HEK293T (cell line): ENCODE data around the gene GATAD2A.

Source experiments
- CTCF ChIA-PET: fragments of 350-600 bp; formaldehyde crosslinking; extraction: SDS; loops from one replicate; lab custom pipeline; 2021; ENCODE audit warnings: antibody characterized with exemption, inconsistent platforms; lab: Yijun Ruan, JAX
- POLR2A ChIA-PET: fragments of 350-600 bp; formaldehyde crosslinking; extraction: SDS; loops from one replicate; lab custom pipeline; 2020; ENCODE audit warnings: antibody characterized with exemption, inconsistent platforms; lab: Yijun Ruan, JAX
- DNase-seq: peaks from one replicate; pipeline ENCODE4 v3.0.0; 2012; ENCODE audit warnings: mixed read lengths; ENCODE audit errors: extremely low spot score
- ARNT ChIP-seq: fragments of 450-650 bp; IDR thresholded peaks from 2 replicates; pipeline ENCODE4 v1.6.1; 2017; ENCODE audit warnings: mild to moderate bottlenecking
- BHLHE40 ChIP-seq: fragments of 450-650 bp; IDR thresholded peaks from 2 replicates; pipeline ENCODE4 v1.6.1; 2016; ENCODE audit warnings: mild to moderate bottlenecking, moderate library complexity, borderline replicate concordance
- CTBP1 ChIP-seq: fragments of 450-650 bp; IDR thresholded peaks from 2 replicates; pipeline ENCODE4 v1.6.1; 2016; ENCODE audit warnings: borderline replicate concordance
- ELF4 ChIP-seq: fragments of 450-650 bp; IDR thresholded peaks from 2 replicates; pipeline ENCODE4 v1.6.1; 2017; ENCODE audit warnings: antibody characterized with exemption
- FOXA1 ChIP-seq: fragments of 450-650 bp; IDR thresholded peaks from 2 replicates; pipeline ENCODE4 v1.6.1; 2016; ENCODE audit warnings: mild to moderate bottlenecking
- FOXK2 ChIP-seq: fragments of 450-650 bp; IDR thresholded peaks from 2 replicates; pipeline ENCODE4 v1.6.1; 2016; ENCODE audit warnings: mild to moderate bottlenecking
- FOXM1 ChIP-seq: fragments of 450-650 bp; IDR thresholded peaks from 2 replicates; pipeline ENCODE4 v1.6.1; 2017; ENCODE audit warnings: mild to moderate bottlenecking, borderline replicate concordance
- HDGF ChIP-seq: fragments of 450-650 bp; IDR thresholded peaks from 2 replicates; pipeline ENCODE4 v1.6.1; 2017; ENCODE audit warnings: antibody characterized with exemption, borderline replicate concordance
- L3MBTL2 ChIP-seq: fragments of 450-650 bp; conservative IDR thresholded peaks from 2 replicates; pipeline ENCODE4 v1.6.1; 2016; ENCODE audit warnings: mild to moderate bottlenecking
- LEF1 ChIP-seq: fragments of 450-650 bp; IDR thresholded peaks from 2 replicates; pipeline ENCODE4 v1.6.1; 2017; ENCODE audit warnings: mild to moderate bottlenecking, borderline replicate concordance
- NFRKB ChIP-seq: fragments of 450-650 bp; IDR thresholded peaks from 2 replicates; pipeline ENCODE4 v1.6.1; 2016; ENCODE audit warnings: mild to moderate bottlenecking, moderate library complexity
- SP1 ChIP-seq: fragments of 450-650 bp; IDR thresholded peaks from 2 replicates; pipeline ENCODE4 v1.6.1; 2017
- SUZ12 ChIP-seq: fragments of 450-650 bp; IDR thresholded peaks from 2 replicates; pipeline ENCODE4 v1.6.1; 2016; ENCODE audit warnings: mild to moderate bottlenecking
- TARDBP ChIP-seq: fragments of 450-650 bp; IDR thresholded peaks from 2 replicates; pipeline ENCODE4 v1.6.1; 2016
- ZNF384 ChIP-seq: fragments of 450-650 bp; IDR thresholded peaks from 2 replicates; pipeline ENCODE4 v1.6.1; 2016
- TF ChIP-seq, protein P1 (sequence below): fragments of 450-650 bp; IDR thresholded peaks from 2 replicates; pipeline ENCODE4 v1.6.1; 2016

GATAD2A gene

GRCh38 chr19:19438366-19439175 lies 33.1 kb downstream of the GATAD2A start:
- ChIA-PET CTCF (no interaction called here), POLR2A (no interaction called here)
- no peak for TF ChIP-seq ARNT

GRCh38 chr19:19439176-19439482 lies 33.7 kb downstream of the GATAD2A start:
- ChIA-PET POLR2A (no interaction called here), CTCF (no interaction called here)
- no peak for DNase-seq
- TF ChIP-seq FOXM1 (no peak), HDGF (no peak), L3MBTL2 (no peak)

More at GRCh38 chr19:19438366-19439175, 33.1 kb downstream of the GATAD2A start:
- no peak for DNase-seq

DNA sequence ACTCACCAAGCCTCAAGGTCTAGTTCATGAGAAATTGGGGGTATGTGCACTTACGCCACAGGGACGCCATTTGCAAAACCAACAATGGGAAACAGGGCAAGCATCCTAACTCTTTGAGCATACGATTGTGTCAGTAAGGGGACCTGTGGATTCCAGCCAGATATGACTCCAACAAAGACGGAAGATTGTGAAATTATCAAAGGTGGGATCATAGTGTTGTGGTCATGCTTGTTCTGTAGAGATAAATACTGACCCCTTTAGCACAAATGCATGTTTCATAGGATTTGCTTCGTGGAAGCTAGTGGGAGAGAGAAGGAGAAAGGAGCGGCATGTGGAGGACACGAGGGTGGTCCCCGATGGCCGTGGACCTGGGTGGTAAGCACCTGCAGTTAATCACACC lies 37.8 kb downstream of the GATAD2A start:
- CTCF ChIA-PET = interaction anchor here (0.5 kb wide), 1 partner anchor 66 kb away, joined by 4 read pairs; no protein-coding TSS in a partner anchor
- TF ChIP-seq HDGF = no peak
- TF ChIP-seq LEF1 = no peak
- no peak for TF ChIP-seq TARDBP
- TF ChIP-seq FOXA1 = no peak
- TF ChIP-seq NFRKB = no peak
- TF ChIP-seq ZNF384 = no peak
- TF ChIP-seq BHLHE40 = no peak
- TF ChIP-seq CTBP1 = no peak
- TF ChIP-seq FOXK2 = no peak
- TF ChIP-seq, protein P1, sequence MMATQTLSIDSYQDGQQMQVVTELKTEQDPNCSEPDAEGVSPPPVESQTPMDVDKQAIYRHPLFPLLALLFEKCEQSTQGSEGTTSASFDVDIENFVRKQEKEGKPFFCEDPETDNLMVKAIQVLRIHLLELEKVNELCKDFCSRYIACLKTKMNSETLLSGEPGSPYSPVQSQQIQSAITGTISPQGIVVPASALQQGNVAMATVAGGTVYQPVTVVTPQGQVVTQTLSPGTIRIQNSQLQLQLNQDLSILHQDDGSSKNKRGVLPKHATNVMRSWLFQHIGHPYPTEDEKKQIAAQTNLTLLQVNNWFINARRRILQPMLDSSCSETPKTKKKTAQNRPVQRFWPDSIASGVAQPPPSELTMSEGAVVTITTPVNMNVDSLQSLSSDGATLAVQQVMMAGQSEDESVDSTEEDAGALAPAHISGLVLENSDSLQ = no peak
- TF ChIP-seq ELF4 = no peak
- TF ChIP-seq FOXM1 = no peak
- no peak for TF ChIP-seq SP1
- TF ChIP-seq L3MBTL2 = no peak
- TF ChIP-seq SUZ12 = no peak
- POLR2A ChIA-PET = interaction anchor here (0.8 kb wide), 1 partner anchor 38 kb away, joined by 3 read pairs; the partner anchor contains the start of gene GATAD2A

DNA sequence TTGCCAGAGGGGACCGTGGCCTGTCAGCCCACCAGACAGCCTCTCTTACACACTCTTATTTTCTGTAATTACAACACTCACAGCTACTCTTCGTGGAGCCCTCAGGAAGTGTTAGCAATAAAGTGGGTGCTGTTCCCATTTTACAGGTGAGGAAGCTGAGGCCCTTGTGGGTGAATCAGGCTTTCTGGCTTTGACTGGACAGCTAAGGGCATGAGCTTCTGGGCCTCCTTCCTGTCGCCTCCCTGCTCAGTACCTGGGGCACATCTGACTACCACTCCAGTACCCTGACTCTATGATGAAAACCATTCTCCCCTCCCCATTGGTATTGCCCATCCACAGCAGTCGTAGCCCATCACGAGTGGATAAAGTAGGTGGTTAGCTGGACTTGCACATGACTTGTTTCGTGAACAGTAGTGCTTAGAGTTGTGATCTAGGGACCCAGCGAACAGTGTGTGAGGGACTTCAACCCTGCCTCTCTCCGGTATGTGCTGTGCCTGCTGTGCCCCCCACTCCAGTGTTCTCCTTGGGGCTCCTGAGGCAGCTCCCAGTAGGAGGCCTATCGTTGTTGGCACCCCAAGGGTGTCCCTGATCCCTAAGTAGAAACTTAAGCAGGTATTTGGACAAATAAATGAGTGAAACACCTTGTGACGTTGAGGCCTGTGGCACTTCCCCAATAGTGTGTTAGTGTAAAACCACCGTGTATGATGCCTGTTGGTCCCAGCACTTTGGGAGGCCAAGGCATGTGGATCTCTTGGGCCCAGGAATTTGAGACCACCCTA lies 38.6 kb downstream of the GATAD2A start:
- no peak for DNase-seq
- TF ChIP-seq ELF4 = no peak
- ChIA-PET CTCF (interaction anchor here (0.5 kb wide), 1 partner anchor 65 kb away, joined by 4 read pairs; no protein-coding TSS in a partner anchor), POLR2A (interaction anchor here (0.7 to 0.8 kb wide), 2 partner anchors 39 to 70 kb away, joined by 3 read pairs; partner anchors contain the start of gene GATAD2A)

More for the DNA sequence above, 37.8 kb downstream of the GATAD2A start:
- no peak for DNase-seq

GRCh38 chr19:19444681-19445155 lies 39.2 kb downstream of the GATAD2A start:
- DNase-seq = no peak
- POLR2A ChIA-PET = no interaction called here

DNA sequence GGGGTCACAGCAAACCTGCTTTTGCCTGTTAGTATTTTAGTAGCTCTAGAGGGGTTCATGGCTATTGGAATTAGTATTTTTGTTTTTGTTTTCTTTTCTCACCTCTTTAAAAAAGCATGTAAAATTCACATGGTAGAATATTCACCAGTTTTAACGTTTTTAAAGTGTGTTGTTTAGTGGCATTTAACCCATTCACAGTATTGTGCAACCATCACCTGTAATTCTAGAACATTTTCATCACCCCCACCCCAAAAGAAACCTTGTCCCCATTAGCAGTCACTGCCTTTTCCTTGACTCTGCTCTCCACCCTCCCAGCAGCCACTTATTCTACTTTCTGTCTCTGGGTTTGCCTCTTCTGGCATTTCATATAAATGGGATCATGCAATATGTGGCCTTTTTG lies 39.8 kb downstream of the GATAD2A start:
- POLR2A ChIA-PET = no interaction called here
- CTCF ChIA-PET = no interaction called here
- TF ChIP-seq BHLHE40 = no peak
- TF ChIP-seq L3MBTL2 = no peak
- no peak for TF ChIP-seq SUZ12
- no peak for TF ChIP-seq FOXK2
- TF ChIP-seq NFRKB = no peak
- TF ChIP-seq CTBP1 = no peak
- TF ChIP-seq SP1 = no peak
- no peak for TF ChIP-seq ARNT
- no peak for TF ChIP-seq ZNF384
- TF ChIP-seq HDGF = no peak
- TF ChIP-seq ELF4 = no peak
- TF ChIP-seq, protein P1 = no peak
- DNase-seq = no peak

More at GRCh38 chr19:19444681-19445155, 39.2 kb downstream of the GATAD2A start:
- TF ChIP-seq BHLHE40 = no peak
- TF ChIP-seq CTBP1 = no peak
- TF ChIP-seq L3MBTL2 = no peak
- TF ChIP-seq ELF4 = no peak
- TF ChIP-seq LEF1 = no peak
- TF ChIP-seq ZNF384 = no peak
- TF ChIP-seq, protein P1 = no peak
- no peak for TF ChIP-seq FOXM1
- TF ChIP-seq ARNT = no peak
- no peak for TF ChIP-seq NFRKB
- no peak for TF ChIP-seq HDGF
- TF ChIP-seq TARDBP = no peak
- TF ChIP-seq SUZ12 = no peak
- TF ChIP-seq FOXA1 = no peak
- CTCF ChIA-PET = no interaction called here
